Esophagus squamous epithelium (tissue), 4 donors: Measurements from ENCODE around the gene LRRIQ1.

Source experiments
- CTCF ChIP-seq, 6 experiments: fragments of 450-650 bp in 4 of 6; fragments of 200-600 bp in 2 of 6; sonication (generic) in 2 of 6; IDR thresholded peaks; one replicate each; pipeline ENCODE4 v1.5.1; 2016 to 2019; ENCODE audit warnings: antibody characterized with exemption in 6 of 6, mild to moderate bottlenecking in 4 of 6, moderate library complexity in 4 of 6
- POLR2A ChIP-seq, 4 donors: fragments of 450-650 bp; IDR thresholded peaks; one replicate each; pipeline ENCODE4 v1.6.1; 2017; ENCODE audit warnings: antibody characterized with exemption in 4 of 4, mild to moderate bottlenecking in 4 of 4, moderate library complexity in 3 of 4

DNA sequence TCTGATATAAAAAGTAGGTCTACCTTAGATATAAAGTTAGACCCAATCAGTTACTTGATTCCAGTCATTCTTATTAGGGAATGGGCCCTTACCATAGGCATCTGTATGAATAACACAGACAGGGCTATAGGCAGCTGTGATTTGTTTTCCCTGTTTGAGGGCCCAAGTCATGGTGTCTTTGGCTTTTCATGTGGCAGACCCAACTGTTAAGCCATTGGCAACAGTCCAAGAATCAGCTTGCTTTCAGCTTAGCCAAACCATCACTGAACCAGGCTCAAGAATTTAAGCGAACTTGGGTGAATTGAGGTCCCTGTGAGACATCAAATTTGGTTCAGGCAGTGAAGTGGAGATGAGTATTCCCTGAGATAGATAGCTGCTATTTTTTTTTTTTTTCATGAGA, 111.2 kb downstream of the LRRIQ1 start:
- TF ChIP-seq POLR2A (IDR thresholded peaks at IDR 0.05) (no peak), CTCF (IDR thresholded peaks at IDR 0.05) (no peak)
